Activated CD8-positive, alpha-beta memory T cell treated with anti-CD3 and anti-CD28 coated beads, Interleukin-2, amount 50 U/mL, for 4 hours (primary cell): ENCODE measurements around the gene TYROBP.

Source experiments
- DNase-seq: peaks from one replicate; pipeline ENCODE4 v3.0.0-alpha.2; 2020

The TYROBP gene

GRCh38 chr19:35869327-35870123 is 38.6 kb downstream of the TYROBP start:
- peak; percentile 75 for DNase-seq

- no peak for DNase-seq
These were observed 39.2 kb downstream of the TYROBP start for GRCh38 chr19:35868823-35869326.

- peak; percentile 74 for DNase-seq
These were observed 39.8 kb downstream of the TYROBP start, which contains the start of gene APLP1 for GRCh38 chr19:35868172-35868822. TSS of gene APLP1 (plus strand) at chr19:35868574. CDS start at chr19:35868637, 63 bp downstream.

GRCh38 chr19:35863018-35863417 is 45.1 kb downstream of the TYROBP start:
- DNase-seq, result no peak

GRCh38 chr19:35862528-35862927 is 45.6 kb downstream of the TYROBP start:
- DNase-seq, result no peak

GRCh38 chr19:35861640-35862160 is 46.4 kb downstream of the TYROBP start:
- no peak for DNase-seq

- no peak for DNase-seq
These were observed 47.1 kb downstream of the TYROBP start for GRCh38 chr19:35860818-35861639.

GRCh38 chr19:35860436-35860817 is 47.7 kb downstream of the TYROBP start:
- DNase-seq, result no peak

- no peak for DNase-seq
These were observed 48.7 kb downstream of the TYROBP start for GRCh38 chr19:35859414-35859813.

GRCh38 chr19:35858311-35858710 is 49.8 kb downstream of the TYROBP start:
- no peak for DNase-seq

- peak; percentile 43 for DNase-seq
These were observed 51.4 kb downstream of the TYROBP start, which contains the start of gene KIRREL2 for GRCh38 chr19:35856546-35857149. TSS of gene KIRREL2 (plus strand) at chr19:35856911. CDS start at chr19:35857120, 209 bp downstream.
